HepG2 (cell line): ENCODE results near the gene UBE2O. TPM values are rescaled to one million over a fixed set of nuclear protein-coding genes. Genes with fewer than 3 reads are reported as not detected.

Experiments used
- CEBPB ChIP-seq: IDR thresholded peaks from 2 replicates; pipeline ENCODE4 v1.6.1; 2011; ENCODE audit warnings: low read depth, low read length, improper control_type of control experiment, borderline replicate concordance
- CEBPG ChIP-seq: IDR thresholded peaks from 2 replicates; pipeline ENCODE4 v1.6.1; 2016
- DNMT1 ChIP-seq: sonication (generic); formaldehyde crosslinking; IDR thresholded peaks from 2 replicates; pipeline ENCODE4 v1.5.1; 2020; ENCODE audit warnings: mild to moderate bottlenecking, missing genetic modification reagents
- ELF4 ChIP-seq: sonication (generic); formaldehyde crosslinking; IDR thresholded peaks from 2 replicates; pipeline ENCODE4 v1.5.0; 2020; ENCODE audit warnings: missing genetic modification reagents, mild to moderate bottlenecking, moderate library complexity, borderline replicate concordance
- GABPB1 ChIP-seq: IDR thresholded peaks from 2 replicates; pipeline ENCODE4 v1.6.1; 2016; ENCODE audit warnings: mild to moderate bottlenecking, missing genetic modification reagents, moderate library complexity, missing compliant biosample characterization
- HNRNPH1 ChIP-seq: fragments of 200-400 bp; formaldehyde crosslinking; optimal IDR thresholded peaks from 2 replicates; pipeline ENCODE3; 2017; ENCODE audit warnings: mild to moderate bottlenecking, low read depth, low read length
- IRF2 ChIP-seq: IDR thresholded peaks from 2 replicates; pipeline ENCODE4 v1.6.1; 2018; ENCODE audit warnings: missing genetic modification reagents, missing compliant biosample characterization
- MATR3 ChIP-seq: sonication (generic); formaldehyde crosslinking; IDR thresholded peaks from 2 replicates; pipeline ENCODE4 v1.4.0; 2020; ENCODE audit warnings: missing genetic modification reagents
- MTF1 ChIP-seq: sonication (generic); formaldehyde crosslinking; IDR thresholded peaks from 2 replicates; pipeline ENCODE4 v1.5.0; 2020; ENCODE audit warnings: missing genetic modification reagents
- NCOA1 ChIP-seq: sonication (generic); formaldehyde crosslinking; IDR thresholded peaks from 2 replicates; pipeline ENCODE4 v1.9.0; 2021; ENCODE audit warnings: missing genetic modification reagents
- NFKBIZ ChIP-seq: IDR thresholded peaks from 2 replicates; pipeline ENCODE4 v1.6.1; 2018; ENCODE audit warnings: missing genetic modification reagents, missing compliant biosample characterization
- PHB2 ChIP-seq: fragments of 450-650 bp; IDR thresholded peaks from 2 replicates; pipeline ENCODE4 v1.6.1; 2018; ENCODE audit not compliant: partially characterized antibody
- SRF ChIP-seq: IDR thresholded peaks from 2 replicates; pipeline ENCODE4 v1.6.1; 2011; ENCODE audit warnings: mild to moderate bottlenecking, low read depth, low read length, moderate library complexity
- STAG1 ChIP-seq: sonication (generic); formaldehyde crosslinking; IDR thresholded peaks from 2 replicates; pipeline ENCODE4 v1.4.0; 2020; ENCODE audit warnings: missing genetic modification reagents
- TCF12 ChIP-seq, 2 experiments: fragments of 450-650 bp in 1 of 2; sonication (generic) in 1 of 2; formaldehyde crosslinking in 1 of 2; IDR thresholded peaks; 2 replicates each; pipeline versions ENCODE4 v1.6.1 to v1.8.0; 2017 to 2022; ENCODE audit warnings: antibody characterized with exemption in 1 of 2, mild to moderate bottlenecking in 1 of 2, missing genetic modification reagents in 1 of 2, moderate library complexity in 1 of 2
- TEAD3 ChIP-seq: optimal IDR thresholded peaks from 2 replicates; pipeline ENCODE3; 2016; ENCODE audit warnings: borderline replicate concordance
- ZBTB20 ChIP-seq: sonication (generic); formaldehyde crosslinking; IDR thresholded peaks from 2 replicates; pipeline ENCODE4 v1.8.1; 2023; ENCODE audit warnings: missing genetic modification reagents, low read depth, mild to moderate bottlenecking, borderline replicate concordance
- ZBTB38 ChIP-seq: sonication (generic); formaldehyde crosslinking; IDR thresholded peaks from 2 replicates; pipeline ENCODE4 v1.5.1; 2020; ENCODE audit warnings: mild to moderate bottlenecking, missing genetic modification reagents
- ZNF44 ChIP-seq: sonication (generic); formaldehyde crosslinking; IDR thresholded peaks from 2 replicates; pipeline ENCODE4 v1.5.1; 2020; ENCODE audit warnings: mild to moderate bottlenecking, missing genetic modification reagents
- ZNF552 ChIP-seq: sonication (generic); formaldehyde crosslinking; IDR thresholded peaks from 2 replicates; pipeline ENCODE4 v1.9.0; 2022; ENCODE audit warnings: missing genetic modification reagents, mild to moderate bottlenecking, borderline replicate concordance
- ZNF556 ChIP-seq: sonication (generic); formaldehyde crosslinking; IDR thresholded peaks from 2 replicates; pipeline ENCODE4 v1.4.0; 2020; ENCODE audit warnings: mild to moderate bottlenecking, missing genetic modification reagents, borderline replicate concordance
- ZNF570 ChIP-seq: sonication (generic); formaldehyde crosslinking; IDR thresholded peaks from 2 replicates; pipeline ENCODE4 v1.4.0; 2020; ENCODE audit warnings: mild to moderate bottlenecking, missing genetic modification reagents, borderline replicate concordance
- ZNF652 ChIP-seq: IDR thresholded peaks from 2 replicates; pipeline ENCODE4 v1.6.1; 2016; ENCODE audit warnings: low read depth, borderline replicate concordance
- ZNF703 ChIP-seq: sonication (generic); formaldehyde crosslinking; IDR thresholded peaks from 2 replicates; pipeline ENCODE4 v1.5.1; 2020; ENCODE audit warnings: missing genetic modification reagents, mild to moderate bottlenecking, moderate library complexity, borderline replicate concordance
- ZNF747 ChIP-seq: sonication (generic); formaldehyde crosslinking; IDR thresholded peaks from 2 replicates; pipeline ENCODE4 v1.8.1; 2023; ENCODE audit warnings: missing genetic modification reagents, mild to moderate bottlenecking, borderline replicate concordance
- polyA plus RNA-seq, 8 experiments: library from polyadenylated mRNA; depleted of rRNA in 3 of 8; stranded (reverse) in 7 of 8; unstranded in 1 of 8; fragments of >200 nt; fragmentation: Illumina TruSeq in 4 of 8; extraction: Trizol in 4 of 8; gene quantifications; 2 replicates each; pipeline versions ENCODE4 v1.2.1 to v1.2.3, GENCODE V29; 2011 to 2016; ENCODE audit warnings: low read depth in 4 of 8, missing spikeins in 1 of 8, mixed read lengths in 1 of 8; ENCODE audit not compliant: insufficient read depth in 1 of 8
- total RNA-seq, 5 experiments: library from RNA; depleted of rRNA; stranded (reverse); fragments of >200 nt; fragmentation: Illumina TruSeq; extraction: Trizol; gene quantifications; 2 replicates each; pipeline ENCODE4 v1.2.3, GENCODE V29; 2016; ENCODE audit warnings: low read depth in 1 of 5
- TF ChIP-seq, protein P1 (sequence below): sonication (generic); formaldehyde crosslinking; IDR thresholded peaks from 2 replicates; pipeline ENCODE4 v1.4.0; 2020; ENCODE audit warnings: missing genetic modification reagents
- TF ChIP-seq, protein P2 (sequence below): sonication (generic); formaldehyde crosslinking; conservative IDR thresholded peaks from 2 replicates; pipeline ENCODE4 v1.4.0; 2020; ENCODE audit warnings: missing genetic modification reagents

The UBE2O gene
- total and polyA plus RNA-seq, 2 of the 13 experiments (the other 11 are each of a cell fraction or from before 2014, with no cell fraction given) = 21.5 to 23.5 TPM

DNA sequence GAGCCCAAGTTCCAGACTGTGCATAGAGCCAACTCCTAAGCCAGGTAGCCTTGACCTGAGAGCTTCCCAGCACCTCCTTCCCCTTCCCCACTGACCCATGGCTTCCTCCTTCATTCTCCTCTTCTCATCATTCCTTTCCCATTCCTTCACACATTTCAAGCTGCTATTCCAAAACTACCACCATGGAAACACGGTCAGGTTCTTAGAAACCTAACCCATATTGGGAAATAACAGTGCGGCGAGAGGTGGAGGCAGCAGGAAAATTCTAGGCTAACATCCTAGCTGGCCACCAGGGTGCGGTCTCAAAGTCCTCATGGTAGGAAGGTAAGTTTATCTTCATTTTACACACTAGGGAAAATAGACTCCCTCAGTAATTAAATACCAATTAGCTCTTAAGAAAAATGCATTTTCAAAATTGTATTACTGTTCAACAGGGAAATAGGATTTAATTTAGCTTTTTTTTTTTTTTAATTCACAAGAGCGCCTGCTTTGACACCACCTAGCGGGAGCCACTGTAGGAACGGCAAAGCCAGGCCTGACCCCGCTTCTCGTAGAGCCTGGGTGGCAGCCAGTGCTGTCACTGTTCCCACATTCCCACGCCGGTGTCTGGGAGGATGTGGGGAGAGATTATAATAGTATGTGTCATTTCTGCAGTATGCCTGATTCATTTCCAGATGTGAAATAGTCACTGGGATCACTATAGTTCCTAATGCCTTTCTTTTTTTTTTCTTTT lies 82.5 kb downstream of the UBE2O start (continued):
- TF ChIP-seq ZNF552 (CRISPR knock-in tag) = no peak
- no peak for TF ChIP-seq SRF
- no peak for TF ChIP-seq TEAD3 (CRISPR knock-in tag)
- no peak for TF ChIP-seq MTF1 (CRISPR knock-in tag)
- TF ChIP-seq MATR3 (CRISPR knock-in tag) = no peak
- TF ChIP-seq ZNF556 (CRISPR knock-in tag) = 0 out of 2 replicates have a peak, but pooled peaks have one; percentile 24
- 0 out of 2 replicates have a peak, but pooled peaks have one; percentile 24 for TF ChIP-seq CEBPB
- no peak for TF ChIP-seq ZBTB20
- no peak for TF ChIP-seq GABPB1
- TF ChIP-seq NFKBIZ (CRISPR knock-in tag) = no peak
- no peak for TF ChIP-seq ZNF652
- TF ChIP-seq, protein P1, sequence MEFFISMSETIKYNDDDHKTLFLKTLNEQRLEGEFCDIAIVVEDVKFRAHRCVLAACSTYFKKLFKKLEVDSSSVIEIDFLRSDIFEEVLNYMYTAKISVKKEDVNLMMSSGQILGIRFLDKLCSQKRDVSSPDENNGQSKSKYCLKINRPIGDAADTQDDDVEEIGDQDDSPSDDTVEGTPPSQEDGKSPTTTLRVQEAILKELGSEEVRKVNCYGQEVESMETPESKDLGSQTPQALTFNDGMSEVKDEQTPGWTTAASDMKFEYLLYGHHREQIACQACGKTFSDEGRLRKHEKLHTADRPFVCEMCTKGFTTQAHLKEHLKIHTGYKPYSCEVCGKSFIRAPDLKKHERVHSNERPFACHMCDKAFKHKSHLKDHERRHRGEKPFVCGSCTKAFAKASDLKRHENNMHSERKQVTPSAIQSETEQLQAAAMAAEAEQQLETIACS (CRISPR knock-in tag) = no peak
- no peak for TF ChIP-seq ZNF44 (CRISPR knock-in tag)
- no peak for TF ChIP-seq IRF2 (CRISPR knock-in tag)
- peak; percentile 37 for TF ChIP-seq STAG1 (CRISPR knock-in tag)
- no peak for TF ChIP-seq PHB2
- peak; percentile 25; the same call in 1 of the 2 replicates for TF ChIP-seq ZBTB38
- TF ChIP-seq CEBPG (CRISPR knock-in tag) = 0 out of 2 replicates have a peak, but pooled peaks have one; percentile 35
- no peak for TF ChIP-seq ELF4 (CRISPR knock-in tag)
- no peak for TF ChIP-seq DNMT1 (CRISPR knock-in tag)
- TF ChIP-seq NCOA1 = no peak
- TF ChIP-seq, protein P2, sequence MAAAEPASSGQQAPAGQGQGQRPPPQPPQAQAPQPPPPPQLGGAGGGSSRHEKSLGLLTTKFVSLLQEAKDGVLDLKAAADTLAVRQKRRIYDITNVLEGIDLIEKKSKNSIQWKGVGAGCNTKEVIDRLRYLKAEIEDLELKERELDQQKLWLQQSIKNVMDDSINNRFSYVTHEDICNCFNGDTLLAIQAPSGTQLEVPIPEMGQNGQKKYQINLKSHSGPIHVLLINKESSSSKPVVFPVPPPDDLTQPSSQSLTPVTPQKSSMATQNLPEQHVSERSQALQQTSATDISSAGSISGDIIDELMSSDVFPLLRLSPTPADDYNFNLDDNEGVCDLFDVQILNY (CRISPR knock-in tag) = no peak
- TF ChIP-seq ZNF747 (CRISPR knock-in tag) = no peak
- TF ChIP-seq ZNF703 (CRISPR knock-in tag) = no peak
- TF ChIP-seq HNRNPH1 = no peak
- TF ChIP-seq TCF12 (IDR thresholded peaks at IDR 0.05) = no peak
- TF ChIP-seq TCF12 (CRISPR knock-in tag; IDR thresholded peaks at IDR 0.05) = no peak
- no peak for TF ChIP-seq ZNF570 (CRISPR knock-in tag)
